Measurements from ENCODE around the gene C4orf17. TPM values are rescaled to one million over a fixed set of nuclear protein-coding genes. Genes with fewer than 3 reads are reported as not detected.
A peak's percentile ranks its signal among the peaks of the same experiment; 100 is the strongest.
"Not testable (repeated sequence)": the region's sequence is repeated elsewhere in the genome, so short reads cannot be mapped to it uniquely, and the experiment has no call there.

Gene C4orf17
- not detected in 2 replicates for total RNA-seq

DNA sequence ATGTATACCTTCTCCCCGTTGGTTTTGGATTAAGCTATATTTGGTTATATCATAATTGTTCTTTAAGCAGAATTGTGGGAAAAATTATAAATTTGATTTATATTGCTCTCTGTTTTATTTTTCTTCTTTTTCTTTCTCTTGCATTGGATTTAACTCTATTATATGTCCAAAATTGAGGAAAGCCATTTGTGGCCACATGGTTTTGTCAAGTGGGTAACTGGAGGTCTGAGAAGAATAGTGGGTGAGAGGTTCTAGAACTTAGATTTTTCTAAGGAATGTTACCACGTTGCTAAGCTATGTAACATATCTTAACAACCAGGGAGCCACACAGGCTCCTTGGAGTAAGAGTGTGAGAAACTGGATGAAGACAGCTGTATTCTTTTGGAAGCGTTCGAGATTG lies at the start of gene C4orf17:
Gene C4orf17 (plus strand): TSS at position 301 of the 400 bp plus-strand sequence. CDS start 2,061 bp downstream, outside the sequence.
- DNase-seq (ENCODE audit: low read depth, low spot score) = no peak

DNA sequence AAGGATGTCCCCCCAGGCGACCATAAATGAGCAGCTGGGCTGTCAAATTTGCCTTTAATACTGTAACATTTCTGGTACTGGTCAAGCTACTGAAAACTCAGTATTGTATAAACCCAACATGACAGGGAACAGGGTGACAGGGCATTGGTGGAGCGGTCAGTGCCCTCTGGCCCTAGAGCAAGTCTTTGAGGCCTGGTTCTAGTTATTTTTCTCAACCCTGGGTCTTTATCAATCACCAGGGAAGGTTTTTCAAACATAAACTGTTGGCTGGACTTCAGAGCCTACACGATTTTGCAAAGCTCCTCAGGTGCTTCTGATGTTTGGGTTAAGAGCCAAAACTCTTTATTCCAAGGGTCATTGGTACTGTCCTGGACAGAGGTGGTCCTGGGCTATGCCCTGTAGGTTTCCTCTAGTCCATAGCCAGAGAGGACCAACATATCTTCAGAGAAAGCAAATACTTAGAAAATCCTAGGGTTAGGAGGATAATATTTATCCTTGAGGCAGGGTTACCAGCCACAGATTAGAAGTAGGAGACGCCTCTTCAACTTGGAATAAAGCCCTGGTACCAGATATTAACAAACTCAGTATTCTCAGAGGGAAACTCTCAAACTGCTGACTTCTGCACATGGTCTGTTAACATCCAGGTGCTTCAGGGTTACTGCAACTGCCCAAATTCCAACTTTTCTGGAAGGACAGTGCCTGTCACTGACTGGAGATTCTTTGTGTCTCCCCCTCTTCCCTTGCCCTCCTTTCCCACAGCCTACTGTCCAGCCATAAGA lies 49.0 kb upstream of the C4orf17 start:
- DNase-seq (ENCODE audit: low read depth, low spot score) = no peak

DNA sequence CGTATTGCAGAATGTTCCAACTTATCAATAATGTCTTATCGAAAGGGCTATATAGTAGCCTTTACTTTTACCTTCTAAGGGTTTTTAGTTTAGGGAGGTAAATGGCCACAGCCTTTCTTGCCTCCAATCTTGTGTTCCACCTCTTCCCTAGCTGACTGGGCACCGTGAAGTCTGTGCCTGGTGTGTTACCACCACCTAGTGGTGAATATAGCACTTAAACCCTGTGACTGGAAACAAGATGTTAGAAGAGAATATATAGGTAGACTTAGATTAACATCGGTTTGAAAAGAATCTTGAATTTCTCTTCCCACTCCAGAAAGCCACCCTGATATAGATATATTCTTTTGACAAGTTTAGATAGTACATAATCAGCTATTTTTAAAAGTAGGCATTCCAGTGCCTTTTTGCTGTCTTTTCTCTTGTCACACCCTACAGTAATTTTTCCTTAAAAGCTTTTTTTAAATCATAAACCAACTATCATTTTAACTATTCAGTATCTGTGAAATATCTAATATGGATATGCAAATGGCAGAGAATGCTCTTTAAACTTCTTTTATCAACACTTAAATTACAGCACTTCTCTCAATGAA lies 47.9 kb upstream of the C4orf17 start:
- peak; percentile 3 for DNase-seq (ENCODE audit: low read depth, low spot score)

DNA sequence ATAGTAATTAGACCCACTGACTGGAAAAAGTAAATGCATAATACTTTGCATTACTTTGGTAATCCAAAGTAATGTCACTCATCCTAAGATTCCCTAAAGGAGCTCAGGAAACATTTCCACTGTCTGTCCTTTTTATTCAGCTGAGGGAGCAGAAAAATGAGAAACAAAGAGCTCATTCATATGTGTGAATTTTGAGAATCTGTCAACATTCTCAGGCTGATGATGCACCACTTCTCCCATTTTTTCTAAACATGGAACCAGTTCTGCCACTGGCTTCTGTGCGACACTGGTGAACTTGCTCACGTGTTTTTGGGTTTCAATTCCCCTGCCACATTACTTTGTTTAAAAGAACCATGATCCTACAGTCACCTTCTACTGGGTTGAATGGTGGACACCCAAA lies 47.3 kb upstream of the C4orf17 start:
- no peak for DNase-seq (ENCODE audit: low read depth, low spot score)

DNA sequence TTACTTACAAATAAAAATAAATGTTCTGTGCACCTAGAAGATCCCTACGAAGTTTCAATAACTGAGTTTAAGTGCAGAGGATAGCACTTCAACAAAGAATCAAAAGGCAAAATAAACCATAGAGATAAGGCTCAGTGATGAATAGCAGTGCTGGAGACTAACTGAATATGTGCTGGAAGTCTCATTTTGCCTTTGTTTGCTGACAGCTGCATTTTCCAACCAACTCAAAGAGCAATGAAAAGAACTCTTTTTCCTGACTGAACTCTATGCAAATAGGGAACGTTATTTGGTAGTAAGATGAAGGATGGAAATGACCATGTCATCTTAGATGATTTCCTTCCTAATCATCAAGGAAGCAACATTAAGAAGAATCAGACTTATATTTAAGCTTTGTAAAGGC lies 42.9 kb upstream of the C4orf17 start:
- DNase-seq (ENCODE audit: low read depth, low spot score) = no peak

DNA sequence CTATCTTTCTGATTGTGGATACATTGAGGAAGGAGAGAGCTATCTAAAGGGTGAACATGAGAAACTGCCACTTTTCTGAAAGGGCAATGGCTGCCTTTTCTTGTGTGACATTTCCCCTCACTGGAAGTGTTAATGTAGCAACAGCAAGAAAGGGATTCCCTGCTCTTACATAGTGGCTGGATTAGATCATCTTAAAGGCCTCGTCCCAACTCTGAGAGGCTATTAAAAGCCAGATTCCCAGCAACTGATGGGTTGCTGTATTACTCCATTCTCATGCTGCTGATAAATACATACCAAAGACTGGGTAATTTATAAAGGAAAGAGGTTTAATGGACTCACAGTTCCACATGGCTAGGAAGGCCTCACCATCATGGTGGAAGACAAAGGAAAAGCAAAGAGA lies 41.9 kb upstream of the C4orf17 start:
- no peak for DNase-seq (ENCODE audit: low read depth, low spot score)

DNA sequence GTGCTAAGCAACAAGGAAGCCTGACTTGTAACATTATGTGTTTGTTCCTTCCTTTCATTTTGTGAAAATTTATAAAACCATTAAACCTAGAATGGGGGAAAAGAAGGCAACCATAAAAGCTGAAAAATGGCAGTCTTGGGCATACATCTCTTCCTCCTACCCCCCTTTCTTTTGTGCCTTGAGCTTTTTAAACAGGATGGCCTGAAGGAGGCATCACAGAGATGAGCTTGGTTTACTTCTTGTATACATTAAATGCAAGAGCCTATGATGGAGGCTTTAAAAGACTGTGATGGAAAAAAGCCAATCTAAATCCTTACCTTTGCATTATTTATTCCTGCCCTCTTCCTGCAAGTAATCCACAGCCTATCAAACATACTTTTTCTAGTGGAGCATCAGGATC lies 39.5 kb upstream of the C4orf17 start:
- DNase-seq (ENCODE audit: low read depth, low spot score) = no peak

DNA sequence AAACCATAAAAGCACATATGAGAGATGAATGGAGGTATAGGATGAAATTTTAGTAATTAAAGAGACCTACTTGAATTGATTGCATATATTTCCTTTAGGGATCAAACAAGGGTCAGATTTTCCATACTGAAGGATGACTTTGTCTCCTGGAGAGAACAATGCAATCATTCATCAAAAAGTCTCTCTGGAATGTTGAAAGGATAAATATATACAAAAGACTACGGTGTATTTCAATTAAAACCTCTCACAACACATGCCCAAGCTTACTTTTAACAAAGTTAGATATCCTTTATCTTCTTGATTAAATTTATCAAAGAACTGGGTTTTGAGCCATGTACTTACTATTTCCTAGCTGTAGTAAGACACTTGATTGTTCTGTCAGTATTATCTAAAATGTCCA lies 38.9 kb upstream of the C4orf17 start:
- no peak for DNase-seq (ENCODE audit: low read depth, low spot score)

DNA sequence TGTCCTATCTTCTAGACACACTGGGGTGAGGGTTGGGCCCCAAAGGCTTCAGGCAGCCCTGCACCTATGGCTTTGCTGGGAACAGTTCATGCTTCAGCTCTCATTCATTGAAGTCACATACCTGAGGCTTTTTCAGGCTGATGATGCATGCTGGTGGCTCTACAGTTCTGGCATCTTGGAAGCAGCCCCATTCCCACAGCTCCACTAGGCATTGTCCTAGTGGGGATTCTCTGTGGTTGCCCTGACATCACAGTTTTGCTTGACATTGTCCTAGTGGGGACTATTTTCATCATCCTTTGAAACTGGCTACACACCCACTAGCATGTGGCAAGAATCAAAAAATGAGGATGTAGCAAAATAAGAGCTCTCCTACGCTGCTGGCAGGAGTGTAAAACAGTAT lies 37.7 kb upstream of the C4orf17 start:
- DNase-seq (ENCODE audit: low read depth, low spot score) = no peak

DNA sequence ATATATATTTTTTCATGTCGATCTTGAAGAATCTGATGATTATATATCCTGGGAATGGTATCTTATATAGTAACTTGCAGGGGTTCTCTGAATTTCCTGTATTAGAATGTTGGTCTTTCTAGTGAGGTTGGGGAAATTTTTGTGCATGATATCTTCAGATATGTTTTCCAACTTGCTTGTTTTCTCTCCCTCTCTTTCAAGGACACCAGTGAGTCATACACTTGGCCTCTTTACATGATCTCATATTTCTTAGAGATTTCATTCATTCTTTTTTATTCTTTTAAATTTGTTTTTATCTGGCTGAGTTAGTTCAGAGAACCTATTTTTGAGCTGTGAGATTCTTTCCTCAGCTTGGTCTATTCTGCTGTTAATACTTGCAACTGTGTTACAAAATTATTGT lies 27.2 kb upstream of the C4orf17 start:
- DNase-seq (ENCODE audit: low read depth, low spot score) = no peak

DNA sequence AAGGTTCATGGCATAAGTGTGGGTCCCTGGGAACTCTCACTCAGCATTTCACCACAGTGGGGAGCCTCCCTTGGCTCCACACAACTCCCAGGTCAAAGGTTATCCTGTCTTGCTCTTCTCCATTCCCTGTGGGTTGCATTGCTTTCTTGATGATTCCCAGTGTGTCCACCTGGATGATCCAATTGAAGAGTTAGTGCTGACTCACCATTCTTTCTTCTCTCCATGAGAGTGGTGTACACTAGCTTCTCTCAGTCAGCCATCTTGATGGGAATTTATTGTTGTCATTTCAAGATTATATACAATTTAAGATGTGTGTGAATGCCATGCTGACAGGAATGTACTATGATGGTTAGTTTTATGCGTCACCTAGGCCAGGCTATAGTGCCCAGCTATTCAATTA lies 25.6 kb upstream of the C4orf17 start:
- no peak for DNase-seq (ENCODE audit: low read depth, low spot score)

DNA sequence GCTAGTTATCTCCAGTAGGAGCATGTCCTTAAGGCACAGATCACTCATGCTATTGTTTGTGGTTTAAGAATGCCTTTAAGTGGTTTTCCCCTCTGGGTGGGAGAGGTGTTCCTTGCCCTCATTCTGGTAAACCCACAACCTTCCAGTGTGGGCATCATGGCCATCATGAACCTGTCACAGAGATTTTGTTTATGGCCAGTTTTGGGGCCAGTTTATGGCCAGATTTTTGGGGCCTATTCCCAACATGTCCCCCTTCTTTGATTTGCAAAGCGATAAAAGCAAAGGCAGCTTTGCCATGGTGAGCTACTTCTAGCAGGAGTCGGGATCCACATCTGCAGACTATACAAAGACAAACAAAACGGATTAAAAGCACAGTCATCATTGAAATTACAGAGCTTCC lies 24.2 kb upstream of the C4orf17 start:
- not testable (repeated sequence) for DNase-seq (ENCODE audit: low read depth, low spot score)

DNA sequence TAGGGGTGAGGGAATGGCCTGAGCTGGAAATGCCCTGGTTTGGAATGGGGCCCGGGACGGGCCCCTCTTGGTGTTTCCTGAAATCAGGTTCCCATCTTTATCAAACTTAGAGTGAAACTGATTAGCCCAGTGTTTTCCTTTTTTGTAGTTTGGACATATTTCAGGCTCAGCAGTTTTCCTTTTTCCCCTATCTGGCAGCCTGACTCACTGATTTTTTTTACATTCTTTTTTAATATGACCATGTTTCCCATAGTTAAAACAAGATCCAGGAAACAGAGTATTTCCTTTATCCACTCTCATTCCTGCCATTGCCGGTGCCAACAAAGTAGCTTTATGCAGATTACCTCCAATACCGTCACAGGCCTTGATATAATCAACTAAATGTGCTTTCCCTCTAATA lies 20.5 kb upstream of the C4orf17 start:
- no peak for DNase-seq (ENCODE audit: low read depth, low spot score)

DNA sequence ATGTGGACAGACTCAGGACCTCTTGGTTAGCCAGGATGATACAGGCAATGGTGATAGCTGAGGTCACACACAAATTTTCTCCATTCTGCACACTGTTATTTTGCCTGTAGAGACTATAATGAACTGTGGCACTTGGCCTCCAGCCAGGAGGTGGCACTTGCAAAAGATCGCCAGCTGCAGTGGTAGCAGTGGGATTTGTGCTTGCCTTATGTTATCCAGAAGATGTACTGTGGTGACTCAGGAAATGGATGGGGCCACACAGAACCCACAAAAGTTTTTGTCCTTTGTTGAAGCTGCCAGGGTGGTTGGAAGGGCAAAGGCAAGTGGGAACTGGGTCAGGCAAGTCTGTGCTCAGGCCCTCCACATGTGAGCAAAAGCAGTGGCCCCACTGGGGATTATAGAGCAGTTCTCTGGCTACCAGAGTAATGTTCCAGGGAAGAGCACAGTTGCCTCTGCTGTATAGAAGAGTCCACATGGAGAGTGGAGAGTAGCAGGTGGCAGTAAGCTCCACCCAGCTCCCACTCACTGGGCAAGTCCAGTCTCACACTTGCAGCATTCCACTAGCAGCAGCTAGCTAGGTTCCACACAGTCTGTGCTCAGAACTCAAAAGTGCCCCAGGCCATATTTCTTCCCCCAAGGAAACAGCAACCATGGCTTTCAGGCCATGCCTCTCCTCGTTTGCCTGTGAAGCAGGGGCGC lies 5.9 kb upstream of the C4orf17 start:
- no peak for DNase-seq (ENCODE audit: low read depth, low spot score)

DNA sequence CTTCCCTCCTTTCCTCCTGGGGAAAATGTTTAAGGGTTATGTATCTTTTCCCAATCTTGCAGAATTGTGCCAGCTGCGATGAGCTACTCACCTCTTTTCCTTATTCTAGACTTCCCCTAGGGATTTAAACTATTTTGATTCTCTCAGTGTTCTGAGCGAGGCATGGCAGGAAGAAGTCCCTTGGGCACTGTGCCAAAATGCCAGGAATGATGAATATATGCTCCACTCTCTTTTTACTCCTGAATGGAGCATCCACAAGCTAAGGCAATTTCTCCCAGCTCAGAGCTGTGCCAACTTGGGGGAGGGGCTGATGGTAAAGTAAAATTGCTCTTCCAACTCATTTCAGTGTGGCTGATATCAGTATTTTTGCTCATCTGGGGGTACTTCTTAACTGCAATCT lies 4.0 kb upstream of the C4orf17 start:
- DNase-seq (ENCODE audit: low read depth, low spot score) = no peak

DNA sequence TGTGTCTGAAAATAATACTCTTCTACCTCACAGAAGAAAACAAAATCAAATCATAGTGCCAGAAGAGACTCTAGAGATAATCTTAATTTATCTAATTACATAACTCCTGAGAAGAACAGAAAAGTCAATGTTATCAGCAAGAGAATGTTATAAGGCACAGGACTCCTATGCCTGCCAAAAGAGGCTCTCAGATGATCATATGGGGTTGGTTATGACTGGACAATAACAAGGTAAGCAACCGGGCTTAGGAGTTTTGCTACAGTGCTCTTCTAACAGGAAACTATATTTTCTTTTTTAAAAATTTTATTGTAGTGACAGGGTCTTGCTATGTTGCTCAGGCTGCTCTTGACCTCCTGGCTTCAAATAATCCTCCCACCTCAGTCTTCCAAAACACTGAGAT lies 3.5 kb upstream of the C4orf17 start:
- DNase-seq (ENCODE audit: low read depth, low spot score) = no peak

DNA sequence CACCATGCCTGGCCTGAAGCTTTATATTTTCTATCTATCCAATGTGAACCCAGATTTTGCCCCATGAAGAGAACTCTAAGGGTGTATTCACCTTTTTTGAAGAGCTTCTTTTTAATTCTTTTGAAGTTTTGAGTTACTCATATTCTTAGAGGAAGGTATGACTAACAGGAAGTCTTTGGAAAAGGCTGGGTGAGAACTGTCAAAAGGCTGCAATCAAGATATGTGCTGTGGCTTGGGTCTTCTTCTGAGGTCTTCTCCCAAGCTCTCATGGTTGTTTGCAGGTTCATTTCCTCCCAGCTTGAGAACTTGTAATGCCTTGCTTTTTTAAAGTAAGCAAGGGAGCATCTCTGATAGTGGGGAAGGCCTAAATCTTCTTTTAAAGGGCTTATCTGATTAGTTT lies 3.1 kb upstream of the C4orf17 start:
- DNase-seq (ENCODE audit: low read depth, low spot score) = no peak

DNA sequence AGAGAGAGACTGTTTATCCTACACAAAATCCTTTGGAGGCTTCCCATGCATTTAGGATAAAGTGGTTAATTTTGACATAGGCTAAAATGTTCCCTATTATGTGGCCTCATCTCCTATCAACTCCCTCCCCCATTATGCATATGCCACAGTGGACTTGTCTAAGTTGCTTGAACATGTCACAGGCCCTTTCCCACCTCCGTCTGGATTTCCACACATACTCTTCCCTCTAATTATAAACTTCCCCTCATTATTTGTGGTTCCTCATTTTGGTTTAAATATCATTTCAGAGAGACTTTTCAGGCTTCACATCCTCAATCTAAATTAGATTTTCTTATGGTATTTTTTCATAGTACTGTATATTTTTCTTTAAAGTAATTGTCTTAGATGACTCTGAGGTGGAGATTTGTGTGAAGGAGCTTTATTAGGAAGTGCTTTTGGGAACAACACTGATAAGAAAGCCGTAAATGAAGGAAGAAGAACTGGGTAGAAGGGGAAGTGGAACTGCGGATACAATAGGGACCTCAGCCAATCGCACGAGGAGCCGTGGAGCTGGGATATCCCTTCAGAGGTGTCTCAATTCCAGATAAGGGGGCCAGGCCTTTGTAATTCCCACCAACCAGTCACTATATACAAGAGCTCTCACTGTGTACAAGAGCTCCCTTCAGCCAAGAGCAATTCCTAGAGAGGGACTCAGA lies 7.9 kb downstream of the C4orf17 start:
- DNase-seq (ENCODE audit: low read depth, low spot score) = no peak

DNA sequence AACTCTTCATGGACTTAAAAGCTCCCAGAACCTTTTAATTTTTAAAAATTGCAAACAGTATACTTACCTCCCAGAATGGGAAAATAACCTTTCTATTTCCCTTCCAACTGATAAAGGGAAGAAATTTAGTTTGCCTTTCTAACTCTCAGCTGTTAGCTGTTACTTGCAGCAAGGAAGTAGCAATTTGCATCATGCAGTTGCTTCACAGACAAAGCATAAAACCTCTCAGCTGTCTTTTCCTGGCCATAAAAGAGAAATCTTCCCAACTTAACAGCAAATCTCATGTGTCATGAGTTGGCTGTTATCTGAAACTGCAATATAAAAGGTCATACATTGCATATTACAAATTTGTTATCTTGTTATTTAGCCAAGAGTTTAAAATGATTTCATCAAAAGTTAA lies 18.4 kb downstream of the C4orf17 start:
- DNase-seq (ENCODE audit: low read depth, low spot score) = no peak

DNA sequence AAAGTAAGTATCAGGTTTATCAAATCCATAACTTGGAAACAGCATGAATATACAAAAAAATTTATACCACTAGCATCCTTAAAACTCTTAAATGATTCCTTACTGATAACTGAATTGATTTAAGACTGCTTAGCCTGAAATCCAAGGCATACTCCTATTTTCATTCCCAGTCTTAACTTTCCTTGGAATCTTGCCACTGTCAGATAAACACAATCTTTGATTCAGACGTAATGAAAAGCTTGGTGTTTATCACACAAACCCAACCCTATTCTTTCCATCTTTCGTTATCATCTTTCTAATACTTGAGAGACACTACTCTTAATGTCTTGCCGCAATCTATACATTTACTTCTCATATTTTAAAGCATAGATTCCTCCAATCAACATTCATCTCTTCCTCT lies 19.1 kb downstream of the C4orf17 start:
- DNase-seq (ENCODE audit: low read depth, low spot score) = no peak

DNA sequence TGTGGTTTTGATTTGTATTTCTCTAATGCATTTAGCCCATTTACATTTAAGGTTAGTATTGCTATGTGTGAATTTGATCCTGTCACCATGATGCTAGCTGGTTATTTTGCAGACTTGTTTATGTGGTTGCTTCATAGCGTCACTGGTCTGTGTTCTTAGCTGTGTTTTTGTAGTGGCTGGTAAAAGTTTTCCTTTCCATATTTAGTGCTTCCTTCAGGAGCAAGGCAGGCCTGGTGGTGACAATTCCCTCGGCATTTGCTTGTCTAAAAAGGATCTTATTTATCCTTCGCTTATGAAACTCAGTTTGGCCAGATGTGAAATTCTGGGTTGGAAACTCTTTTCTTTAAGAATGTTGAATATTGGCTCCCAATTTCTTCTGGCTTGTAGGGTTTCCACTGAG lies 23.9 kb downstream of the C4orf17 start:
- not testable (repeated sequence) for DNase-seq (ENCODE audit: low read depth, low spot score)

DNA sequence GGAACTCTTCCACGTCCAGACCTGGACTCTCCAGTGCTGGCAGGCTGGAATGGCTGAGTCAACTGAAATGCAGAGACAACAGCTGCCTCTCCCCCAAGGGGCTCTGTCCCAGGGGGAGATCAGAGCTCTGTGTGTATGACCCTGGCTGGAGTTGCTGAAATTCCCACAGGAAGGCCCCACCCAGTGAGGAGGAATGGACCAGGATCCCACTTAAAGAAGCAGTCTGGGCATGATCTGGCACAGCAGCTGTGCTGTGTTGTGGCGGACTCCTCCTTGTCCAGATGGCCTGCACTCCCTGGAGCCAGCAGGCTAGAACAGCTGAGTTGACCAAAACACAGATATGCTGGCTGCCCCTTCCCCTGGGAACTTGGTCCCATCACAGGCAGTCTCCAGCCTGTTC lies 25.4 kb downstream of the C4orf17 start:
- DNase-seq (ENCODE audit: low read depth, low spot score) = no peak

Measured in pulmonary artery endothelial cell (primary cell).